ENCODE data around the gene SLC25A10.
A peak's percentile ranks its signal among the peaks of the same experiment; 100 is the strongest.

SLC25A10 gene

DNA sequence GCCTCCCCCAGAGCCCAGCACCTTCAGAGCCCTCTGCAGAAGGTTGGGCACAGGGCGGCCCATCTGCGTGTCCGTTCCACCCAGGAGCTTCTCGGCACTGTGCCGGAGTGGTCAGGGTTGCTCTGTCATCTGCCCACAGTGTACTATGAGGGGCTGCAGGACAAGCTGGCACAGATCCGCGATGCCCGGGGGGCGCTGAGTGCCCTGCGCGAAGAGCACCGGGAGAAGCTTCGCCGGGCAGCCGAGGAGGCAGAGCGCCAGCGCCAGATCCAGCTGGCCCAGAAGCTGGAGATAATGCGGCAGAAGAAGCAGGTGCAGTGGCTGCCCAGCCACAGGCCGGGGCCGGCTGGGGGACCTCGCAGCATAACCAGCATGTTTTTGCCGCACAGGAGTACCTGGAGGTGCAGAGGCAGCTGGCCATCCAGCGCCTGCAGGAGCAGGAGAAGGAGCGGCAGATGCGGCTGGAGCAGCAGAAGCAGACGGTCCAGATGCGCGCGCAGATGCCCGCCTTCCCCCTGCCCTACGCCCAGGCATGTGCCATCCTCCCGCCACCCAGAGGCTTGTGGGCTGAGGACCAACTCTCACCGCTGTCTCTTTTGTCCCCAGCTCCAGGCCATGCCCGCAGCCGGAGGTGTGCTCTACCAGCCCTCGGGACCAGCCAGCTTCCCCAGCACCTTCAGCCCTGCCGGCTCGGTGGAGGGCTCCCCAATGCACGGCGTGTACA, 15.7 kb upstream of the SLC25A10 start:
- no peak overlapping the region for H3K4me3 Mint-ChIP-seq
- H3K9me3 Mint-ChIP-seq = no peaks in the 10 kb centered on the region
- no peak overlapping the region for H3K27ac Mint-ChIP-seq
- peak; percentile 22 for ATAC-seq
- no peaks in the 10 kb centered on the region for H3K27me3 Mint-ChIP-seq
- peaks cover 23% of the 10 kb centered on the region for H3K4me1 Mint-ChIP-seq
- no peak for DNase-seq

DNA sequence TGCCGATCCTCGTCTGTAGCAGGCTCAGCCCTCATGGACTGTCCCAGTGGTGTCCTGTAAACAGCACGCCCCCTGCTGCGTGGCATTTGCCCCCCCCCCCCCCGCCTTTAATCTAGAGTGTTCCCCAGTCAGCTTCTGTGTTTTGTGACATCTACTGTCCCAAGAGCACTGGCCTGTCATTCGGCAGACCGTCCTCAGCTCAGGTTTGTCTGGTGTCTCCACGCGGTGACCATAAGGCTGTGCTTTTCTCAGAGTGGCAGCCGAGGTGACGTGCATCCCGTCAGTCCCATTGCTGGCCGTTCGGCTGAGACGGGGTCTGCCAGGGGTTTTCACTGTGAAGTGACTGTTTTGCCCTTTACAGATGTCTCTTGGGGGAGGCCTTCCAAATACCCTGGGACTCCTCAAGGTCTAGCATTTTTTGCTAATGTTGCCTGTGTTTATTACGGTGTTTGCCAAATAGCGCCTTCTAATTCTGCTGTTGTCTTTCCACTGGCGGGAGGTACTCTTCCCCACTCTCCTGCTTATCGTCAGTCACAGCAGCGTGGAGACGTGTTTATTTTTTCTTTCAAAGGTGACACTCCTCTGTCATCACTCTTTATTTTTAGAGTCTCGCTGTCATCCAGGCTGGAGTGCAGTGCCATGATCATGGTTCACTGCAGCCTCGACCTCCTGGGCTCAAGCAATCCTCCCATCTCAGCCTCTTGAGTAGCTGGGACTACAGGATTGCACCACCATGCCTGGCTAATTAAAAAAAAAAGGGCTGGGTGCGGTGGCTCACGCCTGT, 14.6 kb upstream of the SLC25A10 start:
- Mint-ChIP-seq H3K9me3 (no peaks in the 10 kb centered on the region), H3K4me3 (no peak overlapping the region), H3K27me3 (no peaks in the 10 kb centered on the region), H3K4me1 (peaks cover 33% of the 10 kb centered on the region), H3K27ac (no peak overlapping the region)
- no peak for ATAC-seq
- no peak for DNase-seq

DNA sequence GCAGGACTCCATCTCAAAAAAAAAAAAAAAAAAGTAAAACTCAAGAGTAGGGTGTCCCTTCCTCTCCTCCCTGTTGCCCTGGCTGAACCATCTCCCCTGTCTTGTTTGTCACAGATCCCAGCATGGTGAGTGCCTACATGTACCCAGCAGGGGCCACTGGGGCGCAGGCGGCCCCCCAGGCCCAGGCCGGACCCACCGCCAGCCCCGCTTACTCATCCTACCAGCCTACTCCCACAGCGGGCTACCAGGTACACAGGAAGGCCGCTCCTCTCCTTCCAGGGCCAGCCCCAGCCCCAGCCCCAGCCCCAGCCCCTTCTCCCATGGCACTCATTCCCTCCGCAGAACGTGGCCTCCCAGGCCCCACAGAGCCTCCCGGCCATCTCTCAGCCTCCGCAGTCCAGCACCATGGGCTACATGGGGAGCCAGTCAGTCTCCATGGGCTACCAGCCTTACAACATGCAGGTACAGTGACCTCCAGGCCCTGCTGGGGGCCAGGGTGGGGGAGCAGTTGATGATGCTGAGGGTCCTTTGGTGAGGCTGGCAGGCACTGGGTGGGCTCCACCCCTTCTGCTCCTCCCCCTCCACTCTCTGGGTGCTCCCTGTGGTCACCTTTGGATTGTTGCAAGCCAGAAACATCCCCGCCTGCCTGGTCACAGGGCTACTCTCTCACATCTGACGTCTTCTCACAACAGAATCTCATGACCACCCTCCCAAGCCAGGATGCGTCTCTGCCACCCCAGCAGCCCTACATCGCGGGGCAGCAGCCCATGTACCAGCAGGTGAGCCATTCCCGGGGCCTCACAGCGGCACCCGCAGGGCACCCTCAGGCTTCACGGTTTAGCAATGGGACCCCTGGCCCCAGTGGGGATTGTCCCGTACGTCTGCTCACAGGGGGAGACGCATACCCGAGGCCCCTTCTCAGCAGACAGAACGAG, 11.5 kb upstream of the SLC25A10 start:
- Mint-ChIP-seq H3K4me1 (peaks cover 52% of the 10 kb centered on the region), H3K4me3 (peak overlapping the region; percentile 41 to 97), H3K9me3 (no peaks in the 10 kb centered on the region), H3K27me3 (no peaks in the 10 kb centered on the region), H3K27ac (peak overlapping the region in 1 of 2 donors; percentile 99)
- ATAC-seq (no peak), DNase-seq (no peak)

DNA sequence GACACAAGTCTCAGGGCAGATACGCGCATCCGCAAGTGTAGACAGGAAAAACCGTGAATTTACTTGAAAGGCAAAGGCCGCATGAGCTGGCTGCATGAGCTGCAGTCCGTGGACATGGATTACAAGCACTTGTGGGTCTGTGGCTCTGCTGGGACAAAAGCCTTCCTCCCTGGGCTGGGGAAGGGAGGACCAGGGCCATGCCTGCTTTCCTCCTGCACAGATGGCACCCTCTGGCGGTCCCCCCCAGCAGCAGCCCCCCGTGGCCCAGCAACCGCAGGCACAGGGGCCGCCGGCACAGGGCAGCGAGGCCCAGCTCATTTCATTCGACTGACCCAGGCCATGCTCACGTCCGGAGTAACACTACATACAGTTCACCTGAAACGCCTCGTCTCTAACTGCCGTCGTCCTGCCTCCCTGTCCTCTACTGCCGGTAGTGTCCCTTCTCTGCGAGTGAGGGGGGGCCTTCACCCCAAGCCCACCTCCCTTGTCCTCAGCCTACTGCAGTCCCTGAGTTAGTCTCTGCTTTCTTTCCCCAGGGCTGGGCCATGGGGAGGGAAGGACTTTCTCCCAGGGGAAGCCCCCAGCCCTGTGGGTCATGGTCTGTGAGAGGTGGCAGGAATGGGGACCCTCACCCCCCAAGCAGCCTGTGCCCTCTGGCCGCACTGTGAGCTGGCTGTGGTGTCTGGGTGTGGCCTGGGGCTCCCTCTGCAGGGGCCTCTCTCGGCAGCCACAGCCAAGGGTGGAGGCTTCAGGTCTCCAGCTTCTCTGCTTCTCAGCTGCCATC, 10.6 kb upstream of the SLC25A10 start:
- Mint-ChIP-seq H3K9me3 (no peaks in the 10 kb centered on the region), H3K4me3 (peak overlapping the region; percentile 94 to 97), H3K4me1 (peaks cover 61% of the 10 kb centered on the region), H3K27ac (peak overlapping the region; percentile 87 to 99), H3K27me3 (no peaks in the 10 kb centered on the region)
- DNase-seq = no peak
- no peak for ATAC-seq

DNA sequence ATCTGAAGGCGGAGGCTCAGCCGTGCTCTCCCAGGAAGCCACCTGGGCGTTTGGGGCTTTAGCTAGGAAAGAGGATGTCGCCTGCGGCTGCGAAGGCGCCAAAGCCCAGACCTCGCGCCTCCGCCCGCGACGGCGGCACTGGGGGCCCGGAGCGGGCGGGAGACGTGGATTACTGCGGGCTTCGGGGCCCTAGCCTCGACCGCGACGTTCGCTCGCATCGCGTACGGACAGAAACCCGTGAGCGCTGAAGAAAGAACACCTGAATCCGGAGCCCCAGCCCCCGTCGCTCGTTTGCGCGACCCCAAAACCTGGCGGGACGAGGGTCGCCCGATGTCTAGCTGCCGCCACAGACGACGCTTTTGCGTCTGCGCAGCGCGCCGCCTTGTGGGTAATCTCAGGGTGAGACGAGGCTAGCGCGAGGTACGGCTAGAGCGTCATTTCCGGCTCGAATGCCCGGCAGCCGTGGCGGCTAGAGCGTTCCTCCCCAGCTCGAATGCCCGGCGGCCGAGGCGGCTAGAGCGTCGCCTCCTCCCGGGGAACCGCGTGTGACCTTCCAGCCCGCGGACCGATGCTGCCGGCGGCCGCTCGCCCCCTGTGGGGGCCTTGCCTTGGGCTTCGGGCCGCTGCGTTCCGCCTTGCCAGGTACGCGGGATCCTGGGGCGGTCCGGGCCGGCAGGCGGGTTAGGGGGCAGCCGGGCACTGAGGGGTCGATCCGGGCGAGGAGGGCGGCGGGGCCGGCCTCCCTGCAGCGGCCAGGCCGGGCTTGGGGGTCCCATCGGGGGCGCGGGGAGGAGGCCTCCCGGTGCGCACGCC, 8.9 kb upstream of the SLC25A10 start, which contains the start of gene MRPL12:
MRPL12 (plus strand) TSS at position 434 of the 813 bp plus-strand sequence; CDS start at position 569, 135 bp downstream.
- H3K27ac Mint-ChIP-seq = peak within 1 kb of the TSS; percentile 98 to 99
- ATAC-seq = peak; percentile 92
- no peaks in the 10 kb centered on the region for H3K9me3 Mint-ChIP-seq
- DNase-seq = peak; percentile 85 to 89
- H3K4me1 Mint-ChIP-seq = peaks cover 61% of the 10 kb centered on the region
- H3K27me3 Mint-ChIP-seq = no peaks in the 10 kb centered on the region
- H3K4me3 Mint-ChIP-seq = peak within 1 kb of the TSS; percentile 94 to 97

DNA sequence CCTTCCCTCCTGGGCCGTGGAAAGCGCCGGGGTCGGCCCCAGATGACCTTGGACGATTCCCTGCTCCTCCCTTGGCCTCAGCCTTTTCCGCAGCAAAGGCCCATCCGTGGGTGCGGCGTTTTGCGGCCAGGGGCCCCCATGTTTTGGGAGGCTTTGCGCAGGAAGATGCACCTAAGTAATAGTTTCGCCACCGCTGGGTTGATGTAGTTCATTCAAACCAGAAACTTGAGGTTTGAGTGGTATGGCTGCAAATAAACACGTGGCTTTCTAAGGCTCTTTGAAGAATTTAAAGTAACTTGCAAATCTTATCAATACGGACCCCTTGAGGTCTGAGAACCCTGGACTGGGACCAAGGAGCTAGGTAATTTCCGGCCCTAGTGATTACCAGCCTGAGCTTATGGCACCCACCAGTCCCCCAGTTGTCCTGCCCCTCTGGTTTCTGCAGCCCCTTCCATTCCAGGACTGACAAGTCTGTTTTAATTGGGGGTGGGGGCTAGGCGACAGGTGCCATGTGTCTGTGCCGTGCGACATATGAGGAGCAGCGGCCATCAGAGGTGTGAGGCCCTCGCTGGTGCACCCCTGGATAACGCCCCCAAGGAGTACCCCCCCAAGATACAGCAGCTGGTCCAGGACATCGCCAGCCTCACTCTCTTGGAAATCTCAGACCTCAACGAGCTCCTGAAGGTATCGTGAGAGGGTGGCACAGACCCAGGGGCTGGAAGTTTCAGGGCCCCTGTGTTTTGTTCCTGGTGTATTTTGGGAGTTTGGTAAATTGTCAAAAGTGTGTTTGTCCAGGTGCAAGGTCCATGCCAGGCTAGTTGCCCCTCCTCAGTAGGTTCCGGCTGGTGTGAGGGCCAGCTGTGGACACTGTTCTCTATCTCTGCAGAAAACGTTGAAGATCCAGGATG, 8.1 kb upstream of the SLC25A10 start:
- Mint-ChIP-seq H3K27ac (peak overlapping the region; percentile 40 to 67), H3K9me3 (no peaks in the 10 kb centered on the region), H3K4me3 (peak overlapping the region; percentile 94 to 97), H3K27me3 (no peaks in the 10 kb centered on the region), H3K4me1 (peaks cover 61% of the 10 kb centered on the region)
- ATAC-seq (peak; percentile 24), DNase-seq (peak in 1 of 2 donors; percentile 47)

DNA sequence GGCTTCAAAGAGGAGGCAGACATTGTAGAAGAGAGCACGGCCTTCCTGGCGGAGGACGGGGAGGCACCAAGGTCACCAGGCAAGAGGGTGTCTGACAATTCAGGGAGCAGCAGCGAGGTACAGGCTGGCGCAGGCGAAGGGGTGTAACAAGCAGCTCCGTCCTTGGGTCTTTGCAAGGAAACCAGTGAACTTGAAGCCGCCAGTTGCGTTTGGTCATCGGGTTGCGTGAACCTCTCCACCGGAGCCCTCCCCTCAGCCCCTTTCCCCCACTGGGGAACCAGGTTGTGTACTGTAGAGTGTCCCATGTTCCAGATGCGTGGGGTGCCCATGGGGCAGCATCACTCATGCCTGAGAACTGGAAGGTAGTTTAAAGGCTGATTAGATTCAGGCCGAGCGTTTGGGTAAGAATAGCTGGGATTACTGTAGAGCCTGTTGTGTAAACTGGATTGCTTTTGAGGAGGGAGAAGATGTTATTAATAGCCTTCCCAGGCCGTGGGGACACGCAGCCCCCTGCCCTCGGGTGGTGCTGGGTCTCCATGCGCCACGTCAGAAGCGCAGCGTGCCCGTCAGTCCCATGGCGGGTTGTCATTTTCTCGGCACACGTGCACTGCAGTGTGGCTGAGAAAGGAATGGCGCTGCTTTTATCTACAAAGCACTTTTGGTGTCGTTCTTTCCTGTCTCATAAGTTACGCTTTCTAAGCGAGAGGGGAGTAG, 6.4 kb upstream of the SLC25A10 start:
- H3K4me1 Mint-ChIP-seq = peaks cover 67% of the 10 kb centered on the region
- H3K27me3 Mint-ChIP-seq = no peaks in the 10 kb centered on the region
- DNase-seq (no peak), ATAC-seq (no peak)
- H3K27ac Mint-ChIP-seq = peak overlapping the region; percentile 11 to 45
- no peaks in the 10 kb centered on the region for H3K9me3 Mint-ChIP-seq
- peak overlapping the region in 1 of 2 donors; percentile 30 for H3K4me3 Mint-ChIP-seq

DNA sequence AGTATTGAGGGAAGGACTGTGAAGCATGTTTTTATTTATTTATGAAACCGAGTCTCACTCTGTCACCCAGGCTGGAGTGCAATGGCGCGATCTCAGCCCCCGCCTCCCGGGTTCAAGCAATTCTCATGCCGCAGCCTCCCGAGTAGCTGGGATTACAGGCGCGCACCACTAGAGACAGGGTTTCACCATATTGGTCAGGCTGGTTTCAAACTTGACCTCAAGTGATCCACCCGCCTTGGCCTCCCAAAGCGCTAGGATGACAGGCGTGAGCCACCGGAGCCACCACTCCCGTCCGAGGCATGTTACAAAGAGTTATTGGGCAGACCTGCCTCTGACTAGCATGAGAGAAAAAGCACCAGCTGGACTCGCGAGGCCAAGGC, 5.9 kb upstream of the SLC25A10 start:
- H3K4me3 Mint-ChIP-seq = no peak overlapping the region
- peaks cover 67% of the 10 kb centered on the region for H3K4me1 Mint-ChIP-seq
- no peak for ATAC-seq
- no peaks in the 10 kb centered on the region for H3K9me3 Mint-ChIP-seq
- H3K27me3 Mint-ChIP-seq = no peaks in the 10 kb centered on the region
- no peak overlapping the region for H3K27ac Mint-ChIP-seq
- DNase-seq = no peak

DNA sequence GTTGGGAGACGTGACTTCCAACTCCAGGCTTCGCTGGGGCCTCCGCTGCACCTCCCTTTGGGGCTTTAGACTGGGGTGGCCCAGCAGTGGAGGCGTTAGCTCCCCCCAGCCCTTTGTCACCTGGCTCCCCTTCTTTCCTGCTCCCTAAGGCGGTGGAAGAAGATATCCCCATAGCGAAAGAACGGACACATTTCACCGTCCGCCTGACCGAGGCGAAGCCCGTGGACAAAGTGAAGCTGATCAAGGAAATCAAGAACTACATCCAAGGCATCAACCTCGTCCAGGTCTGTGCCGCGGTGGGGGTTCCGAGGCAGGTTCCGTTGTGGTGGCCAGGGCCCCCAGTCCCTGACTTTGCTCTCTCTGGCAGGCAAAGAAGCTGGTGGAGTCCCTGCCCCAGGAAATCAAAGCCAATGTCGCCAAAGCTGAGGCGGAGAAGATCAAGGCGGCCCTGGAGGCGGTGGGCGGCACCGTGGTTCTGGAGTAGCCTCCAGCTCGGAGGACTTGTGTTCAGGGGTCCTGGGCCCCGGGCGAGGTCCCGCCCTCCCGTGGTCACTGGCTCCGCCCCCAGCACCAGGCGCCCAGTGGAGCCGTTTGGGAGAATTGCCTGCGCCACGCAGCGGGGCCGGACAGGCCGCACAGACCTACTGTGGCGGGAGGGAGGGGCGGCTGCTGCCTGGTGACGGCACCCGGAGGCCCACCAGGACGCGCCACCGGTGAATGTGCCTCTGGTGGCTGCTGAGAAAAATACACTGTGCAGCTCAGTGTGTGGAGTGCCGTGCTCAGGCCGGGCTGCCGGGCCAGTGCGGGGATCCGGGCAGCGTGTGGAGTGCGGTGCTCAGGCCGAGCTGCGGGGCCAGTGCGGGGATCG, 5.1 kb upstream of the SLC25A10 start:
- H3K9me3 Mint-ChIP-seq = no peaks in the 10 kb centered on the region
- no peak for ATAC-seq
- H3K27me3 Mint-ChIP-seq = no peaks in the 10 kb centered on the region
- peak in 1 of 2 donors; percentile 13 for DNase-seq
- H3K4me1 Mint-ChIP-seq = peaks cover 65% of the 10 kb centered on the region
- H3K4me3 Mint-ChIP-seq = no peak overlapping the region
- H3K27ac Mint-ChIP-seq = peak overlapping the region in 1 of 2 donors; percentile 27

DNA sequence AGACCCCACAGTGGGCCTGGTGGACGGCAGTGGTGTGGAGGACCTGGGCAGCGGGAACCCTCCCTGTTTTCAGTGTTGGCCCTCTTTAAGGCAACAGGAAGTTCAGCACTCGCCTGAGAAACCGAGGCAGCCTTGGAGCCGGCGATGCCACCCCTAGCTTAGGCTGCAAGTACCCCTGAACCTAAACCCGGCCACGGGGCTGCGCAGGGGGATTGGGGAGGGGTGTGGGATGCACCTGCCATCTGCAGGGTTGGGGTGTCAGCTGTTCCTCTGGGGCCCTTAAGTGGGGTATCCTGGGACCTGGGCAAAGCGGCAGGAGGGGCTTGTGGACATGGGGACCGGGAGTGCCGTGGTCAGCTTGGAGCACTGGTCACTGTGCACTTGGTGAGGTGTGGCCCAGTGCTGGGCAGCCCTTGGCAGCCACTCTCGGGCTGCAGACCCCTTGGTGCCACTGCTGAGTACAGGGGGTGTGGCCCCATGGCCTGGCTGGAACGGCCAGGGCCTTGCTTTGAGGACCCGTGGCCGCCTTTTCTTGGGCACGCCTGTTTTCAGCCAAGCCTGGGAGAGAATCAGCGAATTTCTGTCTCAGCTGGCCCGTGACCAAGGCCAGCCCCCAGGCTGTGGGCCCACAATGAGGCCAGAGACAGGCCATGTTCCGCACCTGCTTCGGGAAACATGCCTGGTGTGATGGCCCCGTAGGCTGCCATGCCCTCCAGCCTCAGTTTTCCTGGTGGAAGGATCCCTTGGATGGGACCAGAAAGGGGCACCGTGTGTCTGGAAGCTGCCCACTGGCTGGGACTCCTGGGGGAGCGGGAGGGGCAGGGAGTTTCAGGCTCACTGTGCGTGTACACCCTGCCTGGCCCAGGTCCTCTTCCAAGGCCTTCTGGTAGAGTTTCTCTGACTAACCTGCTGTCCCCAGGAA, 4.1 kb upstream of the SLC25A10 start:
- no peak for DNase-seq
- peaks cover 63% of the 10 kb centered on the region for H3K4me1 Mint-ChIP-seq
- H3K27ac Mint-ChIP-seq = no peak overlapping the region
- H3K27me3 Mint-ChIP-seq = no peaks in the 10 kb centered on the region
- no peak overlapping the region for H3K4me3 Mint-ChIP-seq
- ATAC-seq = no peak
- no peaks in the 10 kb centered on the region for H3K9me3 Mint-ChIP-seq

DNA sequence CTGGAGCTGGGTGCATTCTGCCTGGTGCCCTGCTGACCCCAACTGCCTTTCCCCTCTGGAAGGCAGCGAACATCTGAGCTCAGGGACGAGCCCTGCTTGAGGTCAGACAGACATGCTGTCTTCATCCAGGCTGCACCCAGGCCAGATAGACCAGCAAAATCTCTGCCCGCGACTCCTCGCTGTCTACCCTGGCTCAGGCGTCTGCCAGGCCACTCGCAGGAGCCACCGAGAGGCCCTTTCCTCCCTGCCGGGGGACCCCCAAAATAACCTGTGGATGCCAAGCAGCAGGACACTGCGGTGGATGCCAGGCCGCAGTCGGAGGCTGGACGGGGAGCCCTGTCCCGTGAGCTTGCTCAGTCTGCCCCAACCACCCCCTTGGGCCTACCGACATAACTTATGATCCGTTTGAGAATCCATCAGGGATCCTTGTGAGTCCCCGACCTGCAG, 3.3 kb upstream of the SLC25A10 start:
- Mint-ChIP-seq H3K9me3 (no peaks in the 10 kb centered on the region), H3K27me3 (no peaks in the 10 kb centered on the region), H3K4me3 (no peak overlapping the region), H3K4me1 (peaks cover 71% of the 10 kb centered on the region), H3K27ac (no peak overlapping the region)
- ATAC-seq = no peak
- DNase-seq = no peak

All from stimulated activated naive CD8-positive, alpha-beta T cell treated with anti-CD3 and anti-CD28 coated beads, Interleukin-15, amount 100 ng/mL, for 72 hours (primary cell).